NCI-H460 (cell line): ENCODE data around the gene HAAO. TPM values are rescaled to one million over a fixed set of nuclear protein-coding genes. Genes with fewer than 3 reads are reported as not detected.
"Not testable (repeated sequence)": the region's sequence is repeated elsewhere in the genome, so short reads cannot be mapped to it uniquely, and the experiment has no call there.

ENCODE experiments used
- DNase-seq: peaks from one replicate; pipeline ENCODE4 v3.0.0-alpha.2; 2016; ENCODE audit warnings: low read depth; ENCODE audit errors: extremely low read depth
- total RNA-seq: library from RNA; depleted of rRNA; stranded (reverse); fragments of >200 nt; shearing (Covaris generic); gene quantifications from 2 replicates; pipeline ENCODE4 v1.2.3, GENCODE V29; 2014

The HAAO gene
- total RNA-seq, 1 experiment from 2014 or later, result not detected

DNA sequence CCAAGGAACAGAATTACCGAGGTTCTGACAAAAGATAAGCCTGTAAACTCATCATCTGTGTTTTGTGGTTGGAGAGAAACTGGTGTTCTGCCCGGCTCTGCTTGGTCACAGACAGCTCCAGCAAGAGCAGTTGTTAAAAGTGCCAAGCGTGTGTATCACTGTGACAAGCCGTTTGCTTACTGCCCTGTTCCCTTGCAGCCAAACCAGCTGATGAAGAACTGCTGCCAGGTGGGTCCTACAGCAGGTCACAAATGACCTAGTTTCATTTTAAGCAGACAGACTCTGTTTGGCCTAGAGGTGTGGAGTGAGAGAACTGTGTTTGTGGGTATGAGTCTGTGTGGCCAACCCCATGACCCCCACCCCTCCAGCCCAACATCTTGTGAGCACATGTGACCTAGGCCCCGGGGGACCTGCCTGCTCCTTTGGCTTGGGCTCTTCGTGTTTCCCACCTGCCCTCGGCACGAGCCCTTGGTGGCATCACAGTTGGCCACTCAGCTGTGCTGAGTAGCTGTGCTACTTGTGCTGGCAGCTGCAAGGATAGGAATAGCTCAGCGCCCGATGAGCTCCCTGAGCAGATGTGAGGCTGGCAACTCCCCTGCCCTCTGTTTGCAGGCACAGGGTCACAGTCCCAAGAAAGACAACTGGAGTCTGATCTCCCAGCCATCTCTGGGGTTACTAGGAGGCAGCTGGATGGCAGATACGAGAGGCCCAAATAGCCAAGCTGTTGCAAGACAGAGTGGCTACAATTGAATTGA is 38.2 kb downstream of the HAAO start:
- DNase-seq, result no peak

GRCh38 chr2:42752816-42753813 is 39.3 kb downstream of the HAAO start:
- DNase-seq, result no peak

DNA sequence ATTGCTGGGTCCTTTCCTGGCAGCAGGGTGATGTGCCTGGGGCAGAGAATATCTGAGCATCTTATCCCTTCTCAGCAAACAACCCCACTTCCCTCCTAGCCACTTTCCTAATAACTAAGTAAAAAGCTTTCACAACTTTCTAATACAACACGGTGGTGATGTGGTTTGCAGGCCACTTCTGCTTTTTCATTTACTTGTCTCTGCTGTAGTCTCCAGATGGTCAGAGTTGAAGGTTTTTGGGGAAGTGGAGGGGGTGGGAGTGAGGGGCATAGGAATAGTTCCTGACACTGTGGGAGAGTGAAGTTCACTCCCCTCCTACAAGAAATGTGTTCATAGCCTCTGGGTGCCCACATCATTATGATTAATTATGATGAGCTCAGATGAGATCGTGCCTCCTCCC is 40.1 kb downstream of the HAAO start:
- no peak for DNase-seq

- DNase-seq, result no peak
Observed at GRCh38 chr2:42748840-42749239, 43.5 kb downstream of the HAAO start.

GRCh38 chr2:42747422-42747821 is 45.0 kb downstream of the HAAO start:
- no peak for DNase-seq

DNA sequence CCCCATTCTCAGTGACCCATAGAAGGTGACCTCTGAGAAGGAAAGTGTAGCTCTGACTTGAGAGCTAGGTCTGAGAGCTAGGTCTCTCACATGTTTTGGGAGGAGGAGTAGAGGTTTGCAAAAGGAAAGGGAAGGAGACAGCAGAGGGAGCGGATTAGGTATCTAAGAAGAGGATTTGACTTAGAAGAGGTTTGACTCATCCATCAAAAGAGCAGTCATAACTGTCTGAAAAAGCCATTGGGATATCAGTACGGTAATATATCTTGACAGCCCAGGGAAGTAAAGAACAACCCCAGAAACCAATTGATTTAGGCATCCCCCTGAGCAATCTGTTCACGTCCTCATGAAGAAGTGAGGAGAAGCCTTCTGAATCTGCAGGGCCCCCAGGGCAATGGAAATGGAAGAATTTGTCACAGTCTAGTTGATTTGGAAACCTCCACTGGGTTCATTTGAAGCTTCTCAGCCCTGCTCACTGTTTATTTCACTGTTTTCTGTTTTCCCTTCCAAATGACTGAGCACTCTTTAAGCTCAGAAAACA is 47.8 kb downstream of the HAAO start:
- no peak for DNase-seq

- no peak for DNase-seq
Observed at GRCh38 chr2:42743659-42743990, 48.8 kb downstream of the HAAO start.

- DNase-seq, result no peak
Observed at GRCh38 chr2:42742740-42743658, 49.4 kb downstream of the HAAO start.

DNA sequence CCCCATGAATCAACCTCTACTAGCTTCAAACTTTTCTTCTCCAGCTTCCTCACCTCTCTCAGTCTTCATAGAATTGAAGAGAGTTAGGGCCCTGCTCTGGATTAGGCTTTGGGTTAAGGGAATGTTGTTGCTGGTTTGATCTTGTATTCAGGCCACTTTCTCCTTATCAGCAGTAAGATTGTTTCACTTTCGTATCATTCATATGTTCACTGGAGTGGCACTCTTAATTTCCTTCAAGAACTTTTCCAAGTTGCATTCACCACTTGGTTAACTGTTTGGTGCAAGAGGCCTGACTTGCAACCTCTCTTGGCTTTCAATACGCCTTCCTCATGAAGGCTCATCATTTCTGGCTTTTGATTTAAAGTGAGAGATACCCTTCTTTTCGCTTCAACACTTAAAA is 51.2 kb downstream of the HAAO start:
- no peak for DNase-seq

- no peak for DNase-seq
Observed at GRCh38 chr2:42736598-42737322, 55.6 kb downstream of the HAAO start.

DNA sequence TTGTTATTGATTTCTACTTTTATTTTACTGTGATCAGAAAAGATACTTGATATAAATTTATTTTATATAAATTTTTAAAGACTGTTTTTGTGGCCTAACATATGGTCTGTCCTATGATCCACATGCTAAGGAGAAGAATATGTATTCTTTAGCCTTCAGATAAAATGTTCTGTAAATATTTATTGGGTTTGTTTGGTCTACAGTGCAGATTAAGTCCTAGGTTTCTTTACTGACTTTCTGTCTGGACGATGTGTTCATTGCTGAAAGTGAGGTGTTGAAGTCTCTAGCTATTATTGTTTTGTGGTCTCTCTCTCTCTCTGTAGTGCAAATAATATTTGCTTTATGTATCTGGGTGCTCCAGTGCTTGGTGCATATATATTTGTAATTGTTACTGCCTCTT is 58.5 kb downstream of the HAAO start:
- no peak for DNase-seq

GRCh38 chr2:42731316-42731715 is 61.1 kb downstream of the HAAO start:
- DNase-seq, result not testable (repeated sequence)

DNA sequence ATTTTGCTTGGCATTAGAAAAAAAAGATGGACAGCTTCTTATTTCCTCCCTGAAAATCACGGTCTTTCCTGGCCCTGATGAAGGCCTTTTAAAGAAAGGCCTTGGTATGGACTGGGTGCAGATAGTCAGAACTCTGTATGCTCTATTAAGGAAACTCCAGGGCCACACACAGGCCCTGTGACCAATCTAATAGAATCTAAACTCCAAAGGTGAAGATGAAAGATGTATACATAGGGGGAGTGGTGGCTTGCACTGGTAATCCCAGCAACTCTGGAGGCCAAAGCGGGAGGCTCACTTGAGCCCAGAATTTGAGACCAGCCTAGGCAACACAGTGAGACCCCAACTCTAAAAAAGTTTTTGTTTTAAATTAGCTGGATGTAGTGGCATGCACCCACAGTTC is 65.7 kb downstream of the HAAO start:
- no peak for DNase-seq

DNA sequence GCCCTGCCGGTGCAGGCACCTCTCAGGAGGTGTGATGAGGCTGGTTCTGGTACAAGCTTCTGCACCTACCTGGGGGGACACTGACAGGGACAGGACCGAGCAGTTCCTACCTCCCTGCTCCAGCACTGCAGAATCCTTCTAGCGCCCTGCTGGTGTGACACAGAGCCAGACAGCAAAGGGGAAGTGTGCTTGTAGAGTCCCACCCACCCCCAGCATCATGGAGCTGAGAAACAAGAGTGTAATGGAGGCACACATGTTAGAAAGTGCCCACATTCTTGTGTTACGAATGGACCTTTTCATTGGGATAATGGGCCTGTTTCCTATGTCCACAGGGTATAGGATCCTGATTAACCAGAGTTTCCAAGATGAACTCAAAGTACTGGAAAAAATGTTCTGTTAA is 66.7 kb downstream of the HAAO start:
- DNase-seq, result no peak

GRCh38 chr2:42724886-42725285 is 67.5 kb downstream of the HAAO start:
- no peak for DNase-seq

GRCh38 chr2:42723465-42723864 is 68.9 kb downstream of the HAAO start:
- DNase-seq, result no peak

- DNase-seq, result no peak
Observed at GRCh38 chr2:42722320-42723190, 69.8 kb downstream of the HAAO start.

DNA sequence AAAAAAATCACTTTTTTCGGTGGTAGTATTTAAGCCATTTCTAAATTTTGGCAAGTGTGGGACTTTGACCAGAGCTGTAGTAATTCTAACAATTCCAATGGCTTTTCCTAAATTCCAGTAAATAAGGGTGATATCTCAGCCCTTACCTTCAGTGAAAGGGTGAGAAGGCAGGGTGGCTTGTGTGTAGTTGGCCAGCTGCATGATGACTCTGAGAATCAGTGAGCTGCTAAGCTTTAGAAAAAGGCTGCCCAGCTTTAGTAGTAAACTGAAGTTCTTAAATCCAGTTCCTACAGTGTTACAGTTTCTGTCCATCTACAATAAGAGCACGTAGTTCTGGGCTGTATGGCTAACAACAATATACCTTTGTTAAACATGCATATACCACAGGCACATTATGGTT is 70.5 kb downstream of the HAAO start:
- no peak for DNase-seq
